ENCODE measurements around the gene F8A3.

DNA sequence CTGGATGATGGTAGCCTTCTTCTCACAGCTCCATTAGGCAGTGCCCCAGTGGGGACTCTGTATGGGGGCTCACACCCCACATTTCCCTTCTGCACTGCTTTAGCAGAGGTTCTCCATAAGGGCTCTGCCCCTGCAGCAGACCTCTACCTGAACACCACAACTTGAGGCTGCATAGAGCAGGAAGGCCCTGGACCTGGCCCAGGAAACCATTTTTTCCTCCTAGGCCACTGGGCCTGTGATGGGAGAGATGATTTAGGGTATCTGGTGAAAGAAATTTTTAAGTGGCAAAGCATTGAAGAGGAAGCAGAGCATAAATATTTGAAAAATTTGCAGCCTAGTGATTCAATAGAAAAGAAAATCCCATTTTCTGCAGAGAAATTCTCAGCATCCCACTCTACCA, 17.3 kb downstream of the F8A3 start:
- TF ChIP-seq, protein P1, sequence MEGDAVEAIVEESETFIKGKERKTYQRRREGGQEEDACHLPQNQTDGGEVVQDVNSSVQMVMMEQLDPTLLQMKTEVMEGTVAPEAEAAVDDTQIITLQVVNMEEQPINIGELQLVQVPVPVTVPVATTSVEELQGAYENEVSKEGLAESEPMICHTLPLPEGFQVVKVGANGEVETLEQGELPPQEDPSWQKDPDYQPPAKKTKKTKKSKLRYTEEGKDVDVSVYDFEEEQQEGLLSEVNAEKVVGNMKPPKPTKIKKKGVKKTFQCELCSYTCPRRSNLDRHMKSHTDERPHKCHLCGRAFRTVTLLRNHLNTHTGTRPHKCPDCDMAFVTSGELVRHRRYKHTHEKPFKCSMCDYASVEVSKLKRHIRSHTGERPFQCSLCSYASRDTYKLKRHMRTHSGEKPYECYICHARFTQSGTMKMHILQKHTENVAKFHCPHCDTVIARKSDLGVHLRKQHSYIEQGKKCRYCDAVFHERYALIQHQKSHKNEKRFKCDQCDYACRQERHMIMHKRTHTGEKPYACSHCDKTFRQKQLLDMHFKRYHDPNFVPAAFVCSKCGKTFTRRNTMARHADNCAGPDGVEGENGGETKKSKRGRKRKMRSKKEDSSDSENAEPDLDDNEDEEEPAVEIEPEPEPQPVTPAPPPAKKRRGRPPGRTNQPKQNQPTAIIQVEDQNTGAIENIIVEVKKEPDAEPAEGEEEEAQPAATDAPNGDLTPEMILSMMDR (IDR thresholded peaks at IDR 0.05): no peak
- no peak for TF ChIP-seq POLR2A (IDR thresholded peaks at IDR 0.05)

Measured in testis (tissue), 2 donors.